Neural progenitor cell (in vitro differentiated cells): ENCODE data around the gene RBM12.

Experiments used
- CTCF ChIP-seq: fragments of 200-600 bp; sonication (generic); IDR thresholded peaks from 2 replicates; pipeline ENCODE4 v1.5.1; 2017; ENCODE audit warnings: antibody characterized with exemption, mild to moderate bottlenecking
- EZH2 ChIP-seq: fragments of 200-600 bp; sonication (generic); IDR thresholded peaks from 2 replicates; pipeline ENCODE4 v1.6.1; 2017; ENCODE audit warnings: antibody characterized with exemption, mild to moderate bottlenecking, moderate library complexity
- EZH2phosphoT487 ChIP-seq: fragments of 200-600 bp; sonication (generic); IDR thresholded peaks from 2 replicates; pipeline ENCODE4 v1.6.1; 2017; ENCODE audit warnings: antibody characterized with exemption

DNA sequence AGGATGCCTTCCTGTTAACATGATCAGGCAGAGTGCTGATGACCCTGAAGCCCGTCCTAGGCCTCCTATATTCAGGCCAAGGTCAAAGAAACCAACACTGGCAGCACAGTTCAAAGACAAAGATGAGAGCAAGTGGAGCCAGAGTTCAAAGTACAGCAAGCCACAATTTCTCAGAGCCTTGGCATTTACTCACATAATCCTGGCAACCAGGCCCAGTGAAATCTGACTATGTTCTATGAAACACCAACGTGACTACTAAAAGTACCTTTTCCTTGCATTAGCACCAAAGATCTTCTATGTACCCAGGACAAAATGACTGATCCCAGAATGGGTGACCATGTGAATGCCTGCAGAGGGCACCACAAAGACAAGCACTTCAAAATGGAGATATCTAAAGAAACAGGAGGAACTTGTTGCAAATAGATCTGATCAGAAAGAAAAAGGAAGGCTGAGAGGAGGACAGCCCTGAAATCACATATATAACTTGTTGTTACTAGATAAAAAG lies 30.6 kb upstream of the RBM12 start:
- no peak for TF ChIP-seq CTCF
- TF ChIP-seq EZH2: no peak
- no peak for TF ChIP-seq EZH2phosphoT487
